GM19395 (cell line): ENCODE data around the gene RCAN3.
"Not testable (repeated sequence)": the region's sequence is repeated elsewhere in the genome, so short reads cannot be mapped to it uniquely, and the experiment has no call there.

Source experiments
- ATAC-seq: cut with Tn5 transposase; IDR thresholded peaks from one replicate; pipeline ENCODE4 v1.9.1; 2021; ENCODE audit warnings: mild to moderate bottlenecking, moderate library complexity; ENCODE audit not compliant: unreplicated experiment

The RCAN3 gene

GRCh38 chr1:24502709-24503058 is at the start of gene RCAN3:
Gene RCAN3, plus strand, starts transcription at chr1:24502836. Its CDS starts 11,537 bp downstream, at chr1:24514373.
- ATAC-seq = no peak

GRCh38 chr1:24452922-24453485 is 49.6 kb upstream of the RCAN3 start:
- no peak for ATAC-seq

GRCh38 chr1:24454673-24455072 is 48.0 kb upstream of the RCAN3 start:
- ATAC-seq = no peak

GRCh38 chr1:24455272-24455671 is 47.4 kb upstream of the RCAN3 start:
- no peak for ATAC-seq

GRCh38 chr1:24457866-24458265 is 44.8 kb upstream of the RCAN3 start:
- no peak for ATAC-seq

- ATAC-seq = no peak
Measured at GRCh38 chr1:24459551-24460266, 42.9 kb upstream of the RCAN3 start.

- ATAC-seq = not testable (repeated sequence)
Measured at GRCh38 chr1:24462128-24462527, 40.5 kb upstream of the RCAN3 start.

- no peak for ATAC-seq
Measured at GRCh38 chr1:24463776-24464735, 38.6 kb upstream of the RCAN3 start.

- no peak for ATAC-seq
Measured at GRCh38 chr1:24465099-24465498, 37.5 kb upstream of the RCAN3 start.

GRCh38 chr1:24465638-24466037 is 37.0 kb upstream of the RCAN3 start:
- ATAC-seq = no peak

GRCh38 chr1:24468685-24469316 is 33.8 kb upstream of the RCAN3 start:
- no peak for ATAC-seq

GRCh38 chr1:24470592-24470991 is 32.0 kb upstream of the RCAN3 start:
- ATAC-seq = no peak

GRCh38 chr1:24472527-24473251 is 29.9 kb upstream of the RCAN3 start:
- ATAC-seq = no peak

GRCh38 chr1:24474193-24474592 is 28.4 kb upstream of the RCAN3 start:
- no peak for ATAC-seq

GRCh38 chr1:24475700-24476099 is 26.9 kb upstream of the RCAN3 start:
- no peak for ATAC-seq

GRCh38 chr1:24476571-24476970 is 26.1 kb upstream of the RCAN3 start:
- no peak for ATAC-seq

- no peak for ATAC-seq
Measured at GRCh38 chr1:24477309-24477708, 25.3 kb upstream of the RCAN3 start.

GRCh38 chr1:24481101-24481500 is 21.5 kb upstream of the RCAN3 start:
- no peak for ATAC-seq

GRCh38 chr1:24481843-24482610 is 20.6 kb upstream of the RCAN3 start:
- no peak for ATAC-seq

GRCh38 chr1:24483441-24483840 is 19.2 kb upstream of the RCAN3 start:
- ATAC-seq = no peak
